Panc1 (cell line): ENCODE results near the gene PTAR1. TPM values are rescaled to one million over a fixed set of nuclear protein-coding genes. Genes with fewer than 3 reads are reported as not detected.

Source experiments
- ATAC-seq: fragments of 200-7000 bp; cut with Tn5 transposase; 2 replicates; pipeline ENCODE4 v1.9.1; 2020; ENCODE audit warnings: mild to moderate bottlenecking, moderate library complexity
- BruUV-seq: library from RNA; stranded (reverse); fragments of 400-500 nt; replicated peaks from 2 replicates; lab custom pipeline; 2021; lab: Mats Ljungman, UMichigan
- CTCF ChIA-PET: fragments of 300-600 bp; sonication (Branson Sonifier 250); formaldehyde crosslinking; loops from one replicate; lab custom pipeline; 2022; ENCODE audit warnings: antibody characterized with exemption; lab: Charles Lee
- POLR2A ChIA-PET: fragments of 300-600 bp; sonication (Branson Sonifier 250); formaldehyde crosslinking; loops from one replicate; lab custom pipeline; 2022; ENCODE audit warnings: antibody characterized with exemption; lab: Charles Lee
- DNase-seq: peaks from one replicate; pipeline ENCODE4 v3.0.0-alpha.2; 2010; ENCODE audit warnings: low read depth, low spot score
- H3K27ac ChIP-seq: 2 replicates; pipeline ENCODE4 v1.5.1; 2011; ENCODE audit warnings: mild to moderate bottlenecking, low read length, inconsistent platforms
- H3K27me3 ChIP-seq: fragments of 200-500 bp; sonication (Bioruptor generic); 2 replicates; pipeline ENCODE4 v1.6.0; 2014; ENCODE audit warnings: low read length, inconsistent platforms; ENCODE audit not compliant: control insufficient read depth, insufficient read depth
- H3K36me3 ChIP-seq: fragments of 200-500 bp; sonication (Bioruptor generic); 2 replicates; pipeline ENCODE4 v1.5.1; 2014; ENCODE audit warnings: inconsistent platforms, mild to moderate bottlenecking, low read length, moderate library complexity; ENCODE audit not compliant: control insufficient read depth, insufficient read depth
- H3K4me1 ChIP-seq: 2 replicates; pipeline ENCODE4 v1.5.1; 2011; ENCODE audit warnings: inconsistent platforms, mild to moderate bottlenecking, low read length, moderate library complexity; ENCODE audit not compliant: control insufficient read depth, insufficient read depth
- H3K4me3 ChIP-seq, 2 experiments: 2 replicates each; pipeline ENCODE4 v1.5.1; 2011 to 2012; ENCODE audit warnings: low read depth in 2 of 2, low read length in 2 of 2, mild to moderate bottlenecking in 2 of 2, inconsistent platforms in 1 of 2, moderate library complexity in 1 of 2
- H3K9me3 ChIP-seq: fragments of 200-500 bp; sonication (Bioruptor generic); 2 replicates; pipeline ENCODE4 v1.5.1; 2014; ENCODE audit warnings: low read depth, mild to moderate bottlenecking, inconsistent platforms, low read length, moderate library complexity; ENCODE audit not compliant: control insufficient read depth, insufficient read depth
- POLR2AphosphoS5 ChIP-seq: IDR thresholded peaks from 2 replicates; pipeline ENCODE4 v1.6.1; 2012; ENCODE audit warnings: mild to moderate bottlenecking, low read depth, low read length, moderate library complexity
- SIN3A ChIP-seq: IDR thresholded peaks from 2 replicates; pipeline ENCODE4 v1.6.1; 2012; ENCODE audit warnings: low read depth, mild to moderate bottlenecking, low read length, moderate library complexity, borderline replicate concordance; ENCODE audit not compliant: insufficient read depth
- TCF7L2 ChIP-seq: IDR thresholded peaks from 2 replicates; pipeline ENCODE4 v1.6.1; 2011; ENCODE audit warnings: mild to moderate bottlenecking, low read depth, low read length, inconsistent platforms
- in situ Hi-C: cut with HindIII; loops from 2 replicates; pipeline ENCODE4 v1.10.0; 2016; ENCODE audit warnings: low sequenced_read_pairs, low pct_unique_long_range_greater_than_20kb
- intact Hi-C: fragments of 100-400 bp; cut with micrococcal nuclease; formaldehyde crosslinking; loops from one replicate; pipeline ENCODE4 v1.10.0; 2022; ENCODE audit not compliant: unreplicated experiment
- total RNA-seq: library from RNA; stranded (reverse); gene quantifications from one replicate; pipeline ENCODE4 v1.2.1, GENCODE V29; 2021; ENCODE audit not compliant: unreplicated experiment
- TF ChIP-seq, protein P1 (sequence below), 2 experiments: IDR thresholded peaks; 2 replicates each; pipeline ENCODE4 v1.6.1; 2011 to 2012; ENCODE audit warnings: low read depth in 2 of 2, control low read depth in 1 of 2, low read length in 1 of 2, mild to moderate bottlenecking in 1 of 2, moderate library complexity in 1 of 2; ENCODE audit not compliant: insufficient read depth in 1 of 2
- TF ChIP-seq, protein P2 (sequence below): fragments of 450-650 bp; IDR thresholded peaks from 2 replicates; pipeline ENCODE4 v1.5.1; 2017; ENCODE audit warnings: mild to moderate bottlenecking

The PTAR1 gene
- total RNA-seq, 1 experiment from 2014 or later, result 26.0 TPM

DNA sequence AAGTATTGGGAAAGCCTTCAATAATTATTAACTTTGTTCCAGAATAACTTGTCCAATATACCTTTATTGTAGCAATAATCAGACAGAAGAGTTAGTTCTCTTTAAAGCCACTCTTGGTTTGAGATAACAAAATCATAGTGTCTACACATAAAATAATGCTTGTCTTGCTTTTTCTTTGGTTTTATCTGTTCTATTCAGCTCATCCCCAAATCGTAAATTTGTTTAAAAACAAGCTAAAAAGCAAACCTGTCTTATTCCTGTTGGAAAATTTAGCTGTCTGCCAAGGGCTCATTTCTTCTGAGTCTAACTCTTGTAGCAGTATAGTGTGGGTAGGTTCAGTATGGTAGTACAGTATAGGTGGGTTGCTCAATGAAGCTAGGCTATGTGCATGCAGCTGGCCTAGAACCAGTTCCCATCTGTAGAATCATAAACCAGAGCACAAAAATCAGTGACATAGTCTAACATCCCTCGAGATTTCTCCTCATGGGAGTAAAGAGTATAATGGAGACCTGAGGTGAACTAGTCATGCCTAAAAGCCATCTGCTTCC, 69.7 kb downstream of the PTAR1 start:
- Histone ChIP-seq H3K9me3 (no peaks in the 10 kb centered on the region), H3K27ac (no peak overlapping the region), H3K4me3 (no peak overlapping the region), H3K4me1 (no peaks in the 10 kb centered on the region), H3K36me3 (no peaks in the 10 kb centered on the region), H3K27me3 (no peaks in the 10 kb centered on the region)
- intact Hi-C loops (no loop called here), in situ Hi-C loops (no loop called here)
- DNase-seq (no peak), ATAC-seq (no peak)
- BruUV-seq, result no TSS peak
- ChIA-PET CTCF (no interaction called here), POLR2A (no interaction called here)
- TF ChIP-seq TCF7L2, result no peak
- TF ChIP-seq, protein P1, sequence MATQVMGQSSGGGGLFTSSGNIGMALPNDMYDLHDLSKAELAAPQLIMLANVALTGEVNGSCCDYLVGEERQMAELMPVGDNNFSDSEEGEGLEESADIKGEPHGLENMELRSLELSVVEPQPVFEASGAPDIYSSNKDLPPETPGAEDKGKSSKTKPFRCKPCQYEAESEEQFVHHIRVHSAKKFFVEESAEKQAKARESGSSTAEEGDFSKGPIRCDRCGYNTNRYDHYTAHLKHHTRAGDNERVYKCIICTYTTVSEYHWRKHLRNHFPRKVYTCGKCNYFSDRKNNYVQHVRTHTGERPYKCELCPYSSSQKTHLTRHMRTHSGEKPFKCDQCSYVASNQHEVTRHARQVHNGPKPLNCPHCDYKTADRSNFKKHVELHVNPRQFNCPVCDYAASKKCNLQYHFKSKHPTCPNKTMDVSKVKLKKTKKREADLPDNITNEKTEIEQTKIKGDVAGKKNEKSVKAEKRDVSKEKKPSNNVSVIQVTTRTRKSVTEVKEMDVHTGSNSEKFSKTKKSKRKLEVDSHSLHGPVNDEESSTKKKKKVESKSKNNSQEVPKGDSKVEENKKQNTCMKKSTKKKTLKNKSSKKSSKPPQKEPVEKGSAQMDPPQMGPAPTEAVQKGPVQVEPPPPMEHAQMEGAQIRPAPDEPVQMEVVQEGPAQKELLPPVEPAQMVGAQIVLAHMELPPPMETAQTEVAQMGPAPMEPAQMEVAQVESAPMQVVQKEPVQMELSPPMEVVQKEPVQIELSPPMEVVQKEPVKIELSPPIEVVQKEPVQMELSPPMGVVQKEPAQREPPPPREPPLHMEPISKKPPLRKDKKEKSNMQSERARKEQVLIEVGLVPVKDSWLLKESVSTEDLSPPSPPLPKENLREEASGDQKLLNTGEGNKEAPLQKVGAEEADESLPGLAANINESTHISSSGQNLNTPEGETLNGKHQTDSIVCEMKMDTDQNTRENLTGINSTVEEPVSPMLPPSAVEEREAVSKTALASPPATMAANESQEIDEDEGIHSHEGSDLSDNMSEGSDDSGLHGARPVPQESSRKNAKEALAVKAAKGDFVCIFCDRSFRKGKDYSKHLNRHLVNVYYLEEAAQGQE (IDR thresholded peaks at IDR 0.05; ENCODE audit: insufficient read depth in 1 of 2, low read depth in 2 of 2, low read length in 1 of 2), result no peak
- TF ChIP-seq POLR2AphosphoS5, result no peak
- TF ChIP-seq, protein P2, sequence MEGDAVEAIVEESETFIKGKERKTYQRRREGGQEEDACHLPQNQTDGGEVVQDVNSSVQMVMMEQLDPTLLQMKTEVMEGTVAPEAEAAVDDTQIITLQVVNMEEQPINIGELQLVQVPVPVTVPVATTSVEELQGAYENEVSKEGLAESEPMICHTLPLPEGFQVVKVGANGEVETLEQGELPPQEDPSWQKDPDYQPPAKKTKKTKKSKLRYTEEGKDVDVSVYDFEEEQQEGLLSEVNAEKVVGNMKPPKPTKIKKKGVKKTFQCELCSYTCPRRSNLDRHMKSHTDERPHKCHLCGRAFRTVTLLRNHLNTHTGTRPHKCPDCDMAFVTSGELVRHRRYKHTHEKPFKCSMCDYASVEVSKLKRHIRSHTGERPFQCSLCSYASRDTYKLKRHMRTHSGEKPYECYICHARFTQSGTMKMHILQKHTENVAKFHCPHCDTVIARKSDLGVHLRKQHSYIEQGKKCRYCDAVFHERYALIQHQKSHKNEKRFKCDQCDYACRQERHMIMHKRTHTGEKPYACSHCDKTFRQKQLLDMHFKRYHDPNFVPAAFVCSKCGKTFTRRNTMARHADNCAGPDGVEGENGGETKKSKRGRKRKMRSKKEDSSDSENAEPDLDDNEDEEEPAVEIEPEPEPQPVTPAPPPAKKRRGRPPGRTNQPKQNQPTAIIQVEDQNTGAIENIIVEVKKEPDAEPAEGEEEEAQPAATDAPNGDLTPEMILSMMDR, result no peak
- TF ChIP-seq SIN3A, result no peak

DNA sequence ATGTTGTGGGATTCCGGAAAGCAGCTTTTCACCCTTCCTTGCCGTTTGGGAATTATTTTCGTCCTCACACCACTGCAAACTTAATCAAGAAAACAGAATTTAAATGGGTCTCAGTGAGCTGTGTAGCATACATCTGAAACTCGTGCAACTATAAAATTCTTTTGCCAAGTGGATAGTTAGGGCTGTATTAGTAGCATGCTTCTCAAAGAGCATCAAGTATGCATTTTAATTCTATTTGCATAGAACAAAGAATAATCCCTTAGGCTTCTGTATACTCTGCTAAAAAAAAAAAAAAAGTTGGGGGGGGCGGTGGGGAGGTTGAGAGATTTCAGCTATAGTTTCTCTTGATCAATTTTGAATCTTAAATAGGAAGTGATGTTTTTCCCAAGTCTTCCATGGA, 75.9 kb downstream of the PTAR1 start:
- no TSS peak for BruUV-seq
- no peak for DNase-seq
- no peak overlapping the region for H3K4me3 ChIP-seq
- CTCF ChIA-PET, result no interaction called here
- H3K4me1 ChIP-seq, result no peaks in the 10 kb centered on the region
- intact Hi-C loops, result no loop called here
- POLR2A ChIA-PET, result no interaction called here
- H3K36me3 ChIP-seq, result no peaks in the 10 kb centered on the region
- no peaks in the 10 kb centered on the region for H3K27me3 ChIP-seq
- in situ Hi-C loops, result no loop called here
- ATAC-seq, result no peak
- TF ChIP-seq SIN3A (no peak), POLR2AphosphoS5 (no peak), TCF7L2 (no peak)
- TF ChIP-seq, protein P2, result no peak
- TF ChIP-seq, protein P1 (IDR thresholded peaks at IDR 0.05; ENCODE audit: insufficient read depth in 1 of 2, low read depth in 2 of 2, low read length in 1 of 2), result no peak
- no peak overlapping the region for H3K27ac ChIP-seq
- no peaks in the 10 kb centered on the region for H3K9me3 ChIP-seq
